Testis (tissue), 2 donors: Measurements from ENCODE around the gene ABI3BP.

Experiments used
- POLR2A ChIP-seq: fragments of 450-650 bp; IDR thresholded peaks from one replicate; pipeline ENCODE4 v1.6.1; 2017; ENCODE audit warnings: antibody characterized with exemption, mild to moderate bottlenecking, moderate library complexity
- TF ChIP-seq, protein P1 (sequence below), 3 experiments: fragments of 450-650 bp in 2 of 3; fragments of 200-600 bp in 1 of 3; sonication (generic) in 1 of 3; IDR thresholded peaks; one replicate each; pipeline ENCODE4 v1.5.1; 2016 to 2019; ENCODE audit warnings: antibody characterized with exemption in 3 of 3, mild to moderate bottlenecking in 2 of 3, moderate library complexity in 1 of 3

DNA sequence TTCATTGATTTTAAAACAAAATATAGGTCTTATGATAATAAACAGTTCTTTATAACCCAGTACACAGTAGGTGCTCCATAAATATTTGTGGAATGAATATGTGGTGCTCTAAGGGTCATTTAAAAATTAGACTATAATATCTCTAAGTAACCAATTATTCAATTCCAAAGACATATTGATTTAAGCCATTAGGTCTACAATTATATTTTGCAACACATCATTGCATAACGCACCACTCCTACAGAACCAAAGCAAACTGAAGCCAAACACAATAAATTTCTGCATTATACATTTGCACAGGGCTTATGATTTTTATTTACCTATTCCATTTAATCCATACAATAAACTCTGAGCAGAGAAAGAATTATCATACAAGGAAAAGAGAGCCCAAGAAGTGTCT lies 104.3 kb downstream of the ABI3BP start:
- TF ChIP-seq POLR2A, result no peak
- TF ChIP-seq, protein P1, sequence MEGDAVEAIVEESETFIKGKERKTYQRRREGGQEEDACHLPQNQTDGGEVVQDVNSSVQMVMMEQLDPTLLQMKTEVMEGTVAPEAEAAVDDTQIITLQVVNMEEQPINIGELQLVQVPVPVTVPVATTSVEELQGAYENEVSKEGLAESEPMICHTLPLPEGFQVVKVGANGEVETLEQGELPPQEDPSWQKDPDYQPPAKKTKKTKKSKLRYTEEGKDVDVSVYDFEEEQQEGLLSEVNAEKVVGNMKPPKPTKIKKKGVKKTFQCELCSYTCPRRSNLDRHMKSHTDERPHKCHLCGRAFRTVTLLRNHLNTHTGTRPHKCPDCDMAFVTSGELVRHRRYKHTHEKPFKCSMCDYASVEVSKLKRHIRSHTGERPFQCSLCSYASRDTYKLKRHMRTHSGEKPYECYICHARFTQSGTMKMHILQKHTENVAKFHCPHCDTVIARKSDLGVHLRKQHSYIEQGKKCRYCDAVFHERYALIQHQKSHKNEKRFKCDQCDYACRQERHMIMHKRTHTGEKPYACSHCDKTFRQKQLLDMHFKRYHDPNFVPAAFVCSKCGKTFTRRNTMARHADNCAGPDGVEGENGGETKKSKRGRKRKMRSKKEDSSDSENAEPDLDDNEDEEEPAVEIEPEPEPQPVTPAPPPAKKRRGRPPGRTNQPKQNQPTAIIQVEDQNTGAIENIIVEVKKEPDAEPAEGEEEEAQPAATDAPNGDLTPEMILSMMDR (IDR thresholded peaks at IDR 0.05), result no peak
